ENCODE data around the gene FOXP1. TPM values are rescaled to one million over a fixed set of nuclear protein-coding genes. Genes with fewer than 3 reads are reported as not detected.

Gene FOXP1
- total RNA-seq, 2 experiments from 2014 or later: 144 to 152 TPM

DNA sequence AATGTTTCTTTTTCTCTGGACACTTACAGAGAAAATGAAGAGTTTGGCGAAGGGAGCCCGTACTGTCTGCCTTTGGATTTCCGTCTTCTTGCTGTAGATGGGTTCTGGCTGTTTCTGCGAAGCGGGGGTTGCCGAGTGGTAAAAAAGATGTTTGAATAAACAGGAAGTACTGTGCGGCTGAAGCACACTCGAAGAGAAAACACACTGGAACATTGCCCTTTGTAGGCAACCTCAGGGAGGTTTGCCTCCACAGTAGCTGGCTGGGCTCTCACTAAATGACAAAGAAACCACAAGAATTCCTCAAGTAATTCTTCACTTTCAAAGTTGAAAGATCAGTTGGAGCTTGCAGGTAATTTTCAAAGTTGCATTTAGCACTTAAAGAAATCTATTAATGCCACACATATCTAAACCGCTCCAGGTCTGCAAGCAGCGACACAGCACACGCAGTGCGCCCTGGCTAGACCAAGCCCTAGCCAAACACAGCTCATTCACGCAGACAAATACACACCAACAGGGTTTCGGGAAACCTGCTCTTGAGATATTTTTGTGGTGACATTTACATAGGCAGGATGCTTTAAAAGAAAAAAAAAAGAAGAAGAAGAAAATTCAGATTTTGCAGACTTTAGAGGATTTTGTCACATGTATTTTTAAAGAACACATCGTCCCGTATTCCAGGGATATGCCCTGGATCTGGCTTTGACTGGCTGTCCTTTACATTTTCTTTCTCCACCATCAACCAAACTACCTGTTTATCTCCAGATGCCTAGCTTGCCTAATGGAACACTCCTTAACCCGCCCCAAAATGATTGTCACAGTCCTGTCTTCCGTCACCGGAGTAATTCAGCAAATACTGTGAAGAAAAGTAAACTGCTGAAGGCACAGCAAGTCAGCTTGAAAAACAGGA, 452.8 kb downstream of the FOXP1 start:
- CTCF ChIA-PET: interaction anchor here (0.6 to 0.8 kb wide), 3 partner anchors 43 to 620 kb away, joined by 3 to 4 read pairs (median 3); no protein-coding TSS in a partner anchor
- POLR2A ChIA-PET: interaction anchor here (0.7 to 1.2 kb wide), 2 partner anchors 90 to 452 kb away, joined by 3 to 4 read pairs; partner anchors contain the start of gene FOXP1

DNA sequence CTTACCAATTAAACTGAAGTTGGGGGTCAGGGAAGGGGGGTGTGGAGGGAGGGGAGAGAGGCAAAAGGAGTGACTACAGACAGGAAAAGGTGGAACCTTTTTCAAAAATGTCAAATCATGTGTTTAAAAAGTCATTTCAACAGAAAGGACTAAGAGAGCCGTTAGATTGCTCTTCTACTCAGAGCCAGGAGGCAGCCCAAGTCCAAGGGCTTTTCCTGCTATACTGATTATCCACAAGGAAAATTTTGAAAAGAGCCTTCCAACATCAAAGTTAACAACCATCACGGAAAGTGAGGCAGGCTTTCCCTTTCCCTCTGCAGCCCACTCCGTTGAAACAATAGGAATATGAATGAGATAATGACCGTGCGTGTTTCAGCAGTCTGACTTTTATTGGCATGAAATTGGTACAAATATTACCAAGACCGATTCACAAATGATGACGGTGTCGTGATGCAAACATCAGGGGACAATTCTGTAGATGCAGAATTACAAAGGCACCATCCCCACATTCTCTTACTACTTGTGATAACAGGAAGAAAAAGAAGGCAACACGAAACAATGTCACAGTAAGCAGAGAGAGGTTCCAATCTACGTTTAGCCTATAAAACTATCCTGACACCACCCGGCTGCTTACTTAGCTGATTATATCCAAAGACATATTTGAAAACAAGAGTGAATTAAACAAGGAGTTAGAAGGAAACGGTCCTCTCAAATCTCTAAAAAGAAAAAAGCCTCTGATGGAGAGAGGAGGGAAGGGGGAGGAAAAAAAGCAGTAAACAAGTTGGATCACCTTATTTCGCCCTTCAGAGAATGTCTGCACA, 453.7 kb downstream of the FOXP1 start:
- POLR2A ChIA-PET: interaction anchor here (1.0 to 1.7 kb wide), 3 partner anchors 230 to 455 kb away, joined by 3 to 4 read pairs (median 4); partner anchors contain the start of gene FOXP1
- CTCF ChIA-PET: interaction anchor here (1.8 kb wide), 1 partner anchor 67 kb away, joined by 6 read pairs; no protein-coding TSS in a partner anchor

DNA sequence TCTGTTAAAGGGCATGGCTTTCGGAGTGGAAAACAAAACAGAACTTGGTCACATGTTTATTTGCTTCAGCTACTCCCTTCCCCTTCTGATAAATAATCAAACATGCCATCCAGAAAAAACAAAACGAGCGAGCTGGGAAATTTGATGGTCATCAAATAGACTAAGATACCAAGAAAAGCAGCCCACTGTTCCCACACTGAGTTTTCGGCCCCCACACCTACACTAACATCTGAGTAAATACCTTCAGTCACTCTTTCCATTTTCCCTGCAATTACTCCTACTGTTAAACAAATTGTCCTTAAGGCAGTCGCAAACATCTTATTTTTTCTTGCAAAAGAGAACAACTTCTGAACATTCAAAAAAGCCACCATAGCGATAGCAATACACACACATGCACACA, 454.6 kb downstream of the FOXP1 start:
- ChIA-PET POLR2A (interaction anchor here (0.6 to 1.7 kb wide), 6 partner anchors 65 to 456 kb away, joined by 3 to 4 read pairs (median 3); no protein-coding TSS in a partner anchor), CTCF (interaction anchor here (0.7 to 1.8 kb wide), 2 partner anchors 45 to 66 kb away, joined by 3 to 6 read pairs; no protein-coding TSS in a partner anchor)

DNA sequence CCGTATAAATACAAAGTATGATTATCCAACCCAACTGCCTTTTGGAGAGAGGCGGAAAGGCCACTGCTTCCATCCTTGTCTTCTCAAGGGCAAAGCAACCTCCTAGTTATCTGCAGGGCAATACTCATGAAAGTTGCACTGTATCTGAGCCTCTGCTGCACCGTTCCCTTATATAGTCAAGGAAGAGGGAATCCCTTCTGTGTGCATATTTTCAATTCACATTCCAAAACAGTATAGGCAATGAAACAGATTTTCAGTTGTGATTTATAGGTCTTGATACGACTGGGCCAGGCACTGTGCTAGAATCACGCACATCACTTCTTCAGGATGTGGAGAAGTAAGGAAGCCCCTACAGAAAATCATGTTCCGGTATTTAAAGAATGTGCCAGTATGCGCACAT, 455.7 kb downstream of the FOXP1 start:
- ChIA-PET CTCF (no interaction called here), POLR2A (interaction anchor here (0.6 to 1.7 kb wide), 3 partner anchors 105 to 232 kb away, joined by 3 to 4 read pairs (median 3); no protein-coding TSS in a partner anchor)

DNA sequence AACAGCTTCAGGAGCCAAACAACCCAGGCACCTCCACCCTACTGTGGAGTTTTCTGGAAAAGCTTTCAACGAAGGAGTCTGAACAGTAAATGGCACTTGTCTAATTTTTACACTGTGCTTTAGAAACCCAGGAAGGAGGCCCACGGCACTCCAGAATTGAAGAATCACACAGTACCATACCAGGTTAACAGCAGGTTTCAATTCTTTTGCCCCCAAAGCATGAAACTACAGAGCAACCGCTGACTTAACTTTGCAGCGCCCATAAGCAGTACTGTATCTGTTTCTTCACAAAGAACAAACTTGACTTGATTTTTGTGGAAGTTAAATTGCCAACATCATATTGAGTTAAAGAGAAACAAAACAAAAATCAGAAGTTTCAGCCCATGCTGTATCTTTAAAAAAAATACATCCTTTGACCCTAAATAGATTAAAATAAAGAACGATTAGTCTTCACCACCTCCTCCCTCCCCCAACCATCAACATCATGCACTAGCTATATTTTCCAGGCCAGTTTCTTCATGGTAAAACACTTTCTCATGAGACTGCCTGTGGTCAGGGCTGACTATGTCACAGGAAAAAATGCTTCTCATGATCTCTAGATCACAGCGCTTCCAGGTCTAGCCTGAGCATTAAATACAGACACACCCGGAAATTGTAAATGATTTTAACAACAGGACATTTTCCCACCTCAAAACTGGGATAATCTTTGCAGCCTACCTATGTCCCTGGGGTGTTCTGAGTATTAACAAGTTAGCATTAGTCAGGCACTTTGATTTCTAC, 456.3 kb downstream of the FOXP1 start:
- POLR2A ChIA-PET: interaction anchor here (0.7 kb wide), 1 partner anchor 105 kb away, joined by 3 read pairs; no protein-coding TSS in a partner anchor
- CTCF ChIA-PET: interaction anchor here (1.0 kb wide), 1 partner anchor 66 kb away, joined by 3 read pairs; no protein-coding TSS in a partner anchor

DNA sequence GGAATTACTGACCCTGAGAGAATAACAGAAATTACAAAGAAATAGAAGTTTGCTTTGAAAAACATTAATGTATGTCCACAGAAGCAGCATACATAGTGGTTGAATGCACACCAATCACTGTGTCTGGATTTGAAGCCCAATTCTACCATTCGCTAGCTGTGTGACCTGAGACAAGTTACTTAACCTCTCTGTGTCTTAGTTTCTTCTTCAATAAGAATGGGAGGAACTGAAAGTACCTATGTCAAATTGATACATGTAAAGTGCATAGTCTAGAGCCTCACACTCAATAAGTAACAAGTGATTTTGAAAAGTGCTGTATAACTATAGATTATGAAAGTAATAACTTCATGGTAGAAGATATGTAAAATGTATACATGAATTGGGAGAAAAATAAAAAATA, 457.8 kb downstream of the FOXP1 start:
- ChIA-PET POLR2A (no interaction called here), CTCF (no interaction called here)

DNA sequence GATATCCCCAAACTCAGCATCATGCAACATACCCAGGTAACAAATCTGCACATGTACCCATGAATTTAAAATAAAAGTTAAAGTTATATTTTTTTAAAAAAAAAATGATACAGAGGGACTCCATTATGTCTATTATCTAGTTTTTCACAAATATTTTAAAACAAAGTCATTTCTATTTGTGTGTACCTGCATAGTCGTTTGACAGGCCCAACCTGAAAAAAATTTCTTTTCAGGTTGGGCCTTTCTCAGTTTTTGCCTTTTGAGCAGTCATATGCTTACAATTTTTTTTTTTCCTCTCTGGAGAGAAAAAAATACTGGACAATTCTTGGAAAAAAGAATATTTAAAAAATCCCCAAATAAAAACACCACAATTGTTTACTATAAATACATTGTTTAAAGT, 459.5 kb downstream of the FOXP1 start:
- CTCF ChIA-PET: no interaction called here
- POLR2A ChIA-PET: no interaction called here

DNA sequence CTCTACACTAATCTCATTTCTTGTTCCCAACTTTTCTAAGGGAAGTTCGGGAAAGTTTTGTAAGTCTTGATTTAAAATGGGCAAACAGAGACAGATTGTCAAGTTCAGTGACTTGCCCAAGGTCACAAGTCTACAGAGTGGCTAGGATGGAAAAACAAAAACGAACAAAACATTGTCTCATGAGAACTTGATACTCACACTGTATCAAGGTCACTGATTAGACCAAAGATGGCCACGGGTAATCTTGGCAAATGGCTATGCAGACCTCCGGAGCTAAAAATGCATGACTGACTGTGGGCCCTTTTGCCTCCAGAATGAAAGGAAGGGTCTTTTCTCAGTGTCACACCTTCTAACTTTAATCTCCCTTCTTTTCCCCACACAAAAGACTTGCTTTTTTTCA, 460.9 kb downstream of the FOXP1 start:
- ChIA-PET POLR2A (no interaction called here), CTCF (no interaction called here)

DNA sequence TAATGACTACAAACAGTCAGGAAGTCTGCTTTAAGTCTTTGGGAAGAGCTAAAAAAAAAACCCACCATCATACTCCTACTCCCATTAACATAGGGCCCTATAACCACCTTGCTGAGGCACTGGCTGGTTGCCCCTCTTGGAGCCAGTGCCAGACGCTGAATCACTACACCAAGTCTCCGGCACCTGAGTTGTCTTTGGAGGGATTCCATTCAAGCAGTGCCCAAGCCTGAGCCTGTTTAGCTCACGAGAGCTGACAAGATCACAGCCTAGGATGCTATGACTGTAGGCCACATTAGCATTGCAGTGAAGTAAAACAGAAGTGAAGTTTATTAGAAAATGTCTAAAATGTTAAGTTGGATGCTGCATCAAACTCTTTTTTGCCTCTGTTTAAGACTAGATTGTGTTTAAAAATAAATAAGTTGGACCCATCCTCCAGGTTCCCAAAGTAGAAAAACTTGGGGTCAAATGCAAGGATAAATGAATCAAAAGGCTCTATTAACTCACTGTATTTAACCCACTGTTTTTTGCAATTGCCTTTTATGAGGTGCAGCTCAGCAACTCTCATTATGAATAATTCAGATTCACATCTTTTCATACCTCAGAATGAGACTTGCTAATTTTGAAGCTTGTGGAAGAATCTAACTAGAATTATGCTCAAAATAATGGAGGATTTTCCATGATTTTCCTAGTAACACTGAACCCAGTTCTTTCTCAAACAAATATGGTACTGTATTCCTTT, 461.9 kb downstream of the FOXP1 start:
- ChIA-PET POLR2A (interaction anchor here (0.5 to 0.6 kb wide), 2 partner anchors 274 to 386 kb away, joined by 3 read pairs; no protein-coding TSS in a partner anchor), CTCF (no interaction called here)

DNA sequence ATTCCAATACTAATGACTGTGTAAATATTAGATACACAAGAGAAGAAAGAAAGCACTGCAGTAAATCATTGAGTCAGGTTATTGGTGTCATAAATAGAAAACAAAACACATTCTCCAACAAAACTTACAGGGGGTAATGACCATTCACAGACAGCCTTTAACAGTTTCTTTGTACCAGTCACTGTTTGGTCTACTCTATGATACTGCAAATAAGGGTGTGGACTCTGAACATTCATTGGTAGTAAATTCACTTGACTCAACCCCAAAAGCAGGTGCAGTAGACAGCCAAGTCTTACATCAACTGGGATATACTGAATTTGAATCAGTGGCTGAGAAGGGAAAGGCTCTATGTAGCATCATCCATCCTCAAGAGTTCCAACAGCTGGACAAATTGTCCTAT, 463.5 kb downstream of the FOXP1 start:
- CTCF ChIA-PET: no interaction called here
- POLR2A ChIA-PET: interaction anchor here (0.6 kb wide), 1 partner anchor 18 kb away, joined by 5 read pairs; no protein-coding TSS in a partner anchor

DNA sequence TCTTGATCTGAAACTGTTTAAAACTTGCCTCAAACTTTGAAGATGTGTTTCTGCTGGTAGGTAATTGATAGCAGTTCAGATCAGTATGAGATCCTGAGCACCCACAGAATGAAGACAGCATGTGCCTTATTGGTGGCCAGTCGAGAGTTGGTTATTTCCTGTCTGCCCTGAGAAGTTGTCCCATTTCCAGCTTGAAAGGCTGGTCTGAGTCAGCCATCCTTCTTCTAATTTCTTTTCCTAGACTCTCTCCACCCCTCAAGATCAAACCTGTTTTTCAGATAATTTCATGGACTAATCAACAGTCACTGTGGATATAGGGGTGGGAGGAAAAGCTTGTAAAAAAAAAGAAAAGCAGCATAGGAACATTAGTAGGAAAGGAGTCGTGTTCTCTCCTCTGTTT, 464.4 kb downstream of the FOXP1 start:
- CTCF ChIA-PET: interaction anchor here (1.4 kb wide), 1 partner anchor 9 kb away, joined by 6 read pairs; no protein-coding TSS in a partner anchor
- POLR2A ChIA-PET: interaction anchor here (0.6 kb wide), 1 partner anchor 84 kb away, joined by 4 read pairs; no protein-coding TSS in a partner anchor

DNA sequence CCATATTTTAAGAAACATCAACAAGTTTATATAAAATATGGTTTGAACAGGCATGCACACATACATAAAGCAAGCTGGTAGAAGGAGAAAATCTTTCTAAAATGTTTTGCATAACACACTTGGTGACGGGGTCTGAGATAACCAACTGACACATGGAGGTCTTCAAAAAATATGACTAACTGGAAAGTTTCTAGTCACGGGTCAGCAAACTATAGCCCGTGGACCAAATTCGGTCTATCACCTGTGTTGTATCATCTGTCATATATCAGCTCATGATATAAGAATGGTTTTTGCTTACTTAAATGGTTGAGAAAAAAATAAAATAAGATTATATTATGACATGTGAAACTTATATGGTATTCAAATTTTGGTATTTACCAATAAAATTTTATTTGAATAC, 465.1 kb downstream of the FOXP1 start:
- ChIA-PET POLR2A (no interaction called here), CTCF (interaction anchor here (1.4 kb wide), 1 partner anchor 8 kb away, joined by 6 read pairs; no protein-coding TSS in a partner anchor)

DNA sequence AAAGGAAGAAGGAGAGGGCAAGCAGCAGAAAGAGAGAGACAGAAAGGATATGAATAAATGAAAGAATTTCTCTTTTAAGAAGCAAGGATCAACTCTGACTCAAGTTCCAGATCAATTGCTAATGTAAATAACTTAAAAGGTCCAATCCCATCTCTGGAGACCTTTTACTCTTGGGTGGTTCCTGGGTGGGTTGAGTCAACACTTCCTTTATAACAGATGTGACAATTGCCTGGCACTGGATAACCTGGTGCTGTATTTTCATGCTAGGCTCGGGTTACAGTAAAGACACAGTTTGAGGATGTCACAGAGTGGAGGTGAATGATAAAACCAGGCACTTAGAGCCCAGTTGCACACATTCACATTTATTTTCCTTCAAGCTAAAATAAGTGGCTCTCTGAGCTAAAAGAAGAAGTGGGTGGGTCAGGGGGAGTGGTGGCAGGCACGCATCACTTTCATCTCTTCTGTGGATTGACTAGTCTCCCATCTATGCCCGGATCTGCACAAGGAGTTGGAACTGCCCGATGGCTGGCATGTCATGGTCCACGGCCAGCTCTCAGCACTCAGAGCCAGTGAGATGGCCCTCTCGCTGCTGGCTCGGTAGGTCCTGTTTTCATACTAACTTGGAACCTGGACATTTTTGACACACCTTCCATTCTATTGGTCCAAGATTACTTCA, 465.8 kb downstream of the FOXP1 start:
- ChIA-PET CTCF (interaction anchor here (1.4 kb wide), 1 partner anchor 7 kb away, joined by 6 read pairs; no protein-coding TSS in a partner anchor), POLR2A (no interaction called here)

DNA sequence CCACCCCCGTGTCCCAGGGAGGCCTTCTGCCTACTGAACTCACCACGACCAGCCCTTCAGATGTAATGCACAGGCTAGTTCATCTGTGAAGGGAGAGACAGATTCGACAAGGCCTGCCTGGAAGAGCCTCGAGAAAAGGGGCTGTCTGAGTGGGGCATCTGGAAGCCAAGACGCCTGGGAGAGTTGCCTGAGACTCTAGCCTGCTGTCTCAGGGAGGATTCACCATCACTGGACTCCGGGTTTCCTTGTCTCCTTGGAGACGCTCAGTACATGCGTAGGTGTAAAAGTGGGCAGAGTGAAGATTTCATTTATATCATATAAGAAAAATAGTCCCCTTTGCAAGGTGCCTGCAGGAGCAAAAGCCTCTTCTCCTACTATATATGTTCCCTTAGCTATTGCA, 468.9 kb downstream of the FOXP1 start:
- CTCF ChIA-PET: no interaction called here
- POLR2A ChIA-PET: no interaction called here

DNA sequence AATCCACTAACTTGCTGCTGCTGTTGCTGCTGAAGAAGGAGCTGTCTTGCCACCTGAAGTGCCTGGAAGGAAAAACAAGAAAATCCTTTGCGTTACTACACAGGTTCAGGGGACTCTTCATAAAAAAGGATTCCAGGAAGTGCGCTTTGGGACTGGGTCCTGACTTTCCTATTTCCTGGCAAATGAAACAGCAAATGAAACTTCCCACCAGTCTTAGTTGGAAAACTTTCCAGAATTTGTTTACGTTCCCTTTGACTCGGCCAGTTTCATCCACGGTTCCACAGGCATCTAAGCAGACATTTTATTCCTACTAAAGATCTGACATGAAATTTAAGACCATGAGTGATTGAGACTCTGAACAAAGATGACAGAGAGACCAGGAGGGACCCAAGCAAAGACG, 471.0 kb downstream of the FOXP1 start:
- ChIA-PET CTCF (no interaction called here), POLR2A (no interaction called here)

DNA sequence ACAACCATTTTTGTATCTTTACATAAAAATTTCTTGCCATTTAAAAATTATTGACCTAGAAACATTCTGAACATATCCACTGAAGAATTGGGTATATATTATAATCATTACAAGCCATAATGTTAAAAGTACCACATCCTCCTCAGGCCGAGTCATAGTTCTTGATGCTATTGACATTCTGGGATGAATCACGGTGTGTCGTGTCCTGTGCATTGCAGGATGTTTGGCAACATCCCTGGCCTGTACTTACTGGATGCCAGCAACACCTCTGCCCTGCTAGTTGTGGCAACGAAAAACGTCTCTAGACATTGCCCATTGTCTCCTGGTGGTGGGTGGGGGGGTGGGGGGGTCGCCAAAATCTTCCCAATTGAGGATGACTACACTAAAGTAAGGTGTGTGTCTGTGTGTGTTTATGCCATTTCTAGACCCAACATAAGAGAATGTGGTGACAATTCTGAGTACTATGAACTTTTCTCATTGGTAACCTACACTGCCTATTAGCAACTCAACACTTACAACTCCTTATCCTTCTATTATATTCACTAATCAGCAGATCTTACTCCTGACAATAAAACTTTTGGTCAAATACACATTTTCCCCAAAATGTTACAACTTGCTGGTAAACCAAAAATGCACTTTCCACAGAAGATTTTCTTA, 471.6 kb downstream of the FOXP1 start:
- POLR2A ChIA-PET: no interaction called here
- CTCF ChIA-PET: no interaction called here

All from activated CD8-positive, alpha-beta memory T cell treated with anti-CD3 and anti-CD28 coated beads for 36 hours (primary cell).